IMR-90 (cell line): ENCODE results near the gene TPI1. TPM values are rescaled to one million over a fixed set of nuclear protein-coding genes. Genes with fewer than 3 reads are reported as not detected.

ENCODE experiments used
- ATAC-seq: fragments of 200-7000 bp; cut with Tn5 transposase; 2 replicates; pipeline ENCODE4 v1.9.1; 2020; ENCODE audit warnings: low read depth, mild to moderate bottlenecking, moderate library complexity
- BruUV-seq: library from RNA; stranded (reverse); fragments of 400-500 nt; replicated peaks from 2 replicates; lab custom pipeline; 2021; lab: Mats Ljungman, UMichigan
- CTCF ChIA-PET: fragments of 300-600 bp; formaldehyde crosslinking; extraction: SDS; loops from one replicate; lab custom pipeline; 2021; ENCODE audit warnings: antibody characterized with exemption; lab: Yijun Ruan, JAX
- POLR2A ChIA-PET: fragments of 300-600 bp; sonication (Branson Sonifier 250); formaldehyde crosslinking; loops from one replicate; lab custom pipeline; 2022; ENCODE audit warnings: antibody characterized with exemption; ENCODE audit not compliant: unreplicated experiment; lab: Charles Lee
- DNase-seq: peaks from one replicate; pipeline ENCODE4 v3.0.0; 2013
- H2AFZ ChIP-seq: replicated peaks from 2 replicates; pipeline ENCODE3; 2013; ENCODE audit warnings: low read length, mild to moderate bottlenecking; ENCODE audit not compliant: poor library complexity
- H2AK5ac ChIP-seq: 2 replicates; pipeline ENCODE4 v1.6.1; 2013; ENCODE audit warnings: low read depth, low read length, inconsistent platforms
- H2AK9ac ChIP-seq: replicated peaks from 2 replicates; pipeline ENCODE3; 2013; ENCODE audit warnings: mild to moderate bottlenecking, low read depth, low read length, moderate library complexity; ENCODE audit not compliant: poor library complexity
- H2BK120ac ChIP-seq: 2 replicates; pipeline ENCODE4 v1.6.1; 2013; ENCODE audit warnings: low read depth, low read length, inconsistent platforms
- H2BK15ac ChIP-seq: 3 replicates; pipeline ENCODE4 v1.6.1; 2013; ENCODE audit warnings: low read depth, low read length, inconsistent platforms
- H2BK20ac ChIP-seq: 2 replicates; pipeline ENCODE4 v1.6.1; 2013; ENCODE audit warnings: low read depth, mild to moderate bottlenecking, inconsistent platforms, low read length, moderate library complexity
- H2BK5ac ChIP-seq: 2 replicates; pipeline ENCODE4 v1.6.1; 2013; ENCODE audit warnings: mild to moderate bottlenecking, low read depth, low read length, inconsistent platforms; ENCODE audit not compliant: poor library complexity, severe bottlenecking
- H3K14ac ChIP-seq: replicated peaks from 2 replicates; pipeline ENCODE4 v1.6.1; 2013; ENCODE audit warnings: low read depth, low read length, inconsistent platforms
- H3K18ac ChIP-seq: 2 replicates; pipeline ENCODE4 v1.6.1; 2013; ENCODE audit warnings: low read depth, low read length, control low read depth
- H3K23ac ChIP-seq: 2 replicates; pipeline ENCODE4 v1.6.1; 2013; ENCODE audit warnings: low read depth, low read length, inconsistent platforms
- H3K27ac ChIP-seq: 2 replicates; pipeline ENCODE4 v1.5.1; 2013; ENCODE audit warnings: mild to moderate bottlenecking, control low read depth, low read length; ENCODE audit not compliant: insufficient read depth
- H3K27me3 ChIP-seq: 2 replicates; pipeline ENCODE4 v1.6.1; 2013; ENCODE audit warnings: low read length; ENCODE audit not compliant: control insufficient read depth, insufficient read depth
- H3K36me3 ChIP-seq: 2 replicates; pipeline ENCODE4 v1.6.1; 2013; ENCODE audit warnings: low read length, mixed read lengths; ENCODE audit not compliant: control insufficient read depth, insufficient read depth
- H3K4ac ChIP-seq: 2 replicates; pipeline ENCODE4 v1.6.1; 2013; ENCODE audit warnings: low read depth, low read length, inconsistent platforms
- H3K4me1 ChIP-seq: 2 replicates; pipeline ENCODE4 v1.6.1; 2013; ENCODE audit warnings: low read length, mixed read lengths; ENCODE audit not compliant: control insufficient read depth, insufficient read depth
- H3K4me2 ChIP-seq: 2 replicates; pipeline ENCODE4 v1.6.1; 2013; ENCODE audit warnings: low read depth, mild to moderate bottlenecking, control low read depth, low read length, moderate library complexity
- H3K4me3 ChIP-seq: 2 replicates; pipeline ENCODE4 v1.5.1; 2013; ENCODE audit warnings: low read depth, mild to moderate bottlenecking, control low read depth, low read length, moderate library complexity; ENCODE audit not compliant: insufficient read depth
- H3K56ac ChIP-seq: 2 replicates; pipeline ENCODE4 v1.6.1; 2013; ENCODE audit warnings: low read length, inconsistent platforms; ENCODE audit not compliant: insufficient read depth; ENCODE audit errors: extremely low read depth
- H3K79me1 ChIP-seq, 2 experiments: 2 replicates each; pipeline ENCODE4 v1.6.1; 2013; ENCODE audit warnings: low read length in 2 of 2, inconsistent platforms in 1 of 2, low read depth in 1 of 2
- H3K9ac ChIP-seq: 2 replicates; pipeline ENCODE4 v1.6.1; 2013; ENCODE audit warnings: low read depth, low read length, control low read depth
- H3K9me1 ChIP-seq: 2 replicates; pipeline ENCODE4 v1.6.1; 2013; ENCODE audit warnings: low read length, inconsistent platforms; ENCODE audit not compliant: insufficient read depth
- H3K9me3 ChIP-seq: 2 replicates; pipeline ENCODE4 v1.6.1; 2013; ENCODE audit warnings: low read length; ENCODE audit not compliant: control insufficient read depth, insufficient read depth
- H4K20me1 ChIP-seq: 2 replicates; pipeline ENCODE4 v1.6.1; 2013; ENCODE audit warnings: low read length, inconsistent platforms; ENCODE audit not compliant: insufficient read depth
- H4K5ac ChIP-seq: 2 replicates; pipeline ENCODE4 v1.6.1; 2013; ENCODE audit warnings: mild to moderate bottlenecking, low read depth, low read length, control low read depth
- H4K8ac ChIP-seq, 2 experiments: 2 replicates each; pipeline ENCODE4 v1.6.1; 2013; ENCODE audit warnings: low read depth in 2 of 2, low read length in 2 of 2, control low read depth in 1 of 2, inconsistent platforms in 1 of 2
- H4K91ac ChIP-seq: 2 replicates; pipeline ENCODE4 v1.6.1; 2013; ENCODE audit warnings: low read depth, low read length, inconsistent platforms; ENCODE audit not compliant: insufficient read depth
- BHLHE40 ChIP-seq: fragments of 150-350 bp; IDR thresholded peaks from 2 replicates; pipeline ENCODE4 v1.6.1; 2016; ENCODE audit warnings: mild to moderate bottlenecking, low read depth, low read length
- CEBPB ChIP-seq: IDR thresholded peaks from 2 replicates; pipeline ENCODE4 v1.6.1; 2012; ENCODE audit warnings: low read depth, low read length, improper control_type of control experiment
- CTCF ChIP-seq: conservative IDR thresholded peaks from 2 replicates; pipeline ENCODE4 v1.5.1; 2012; ENCODE audit warnings: mild to moderate bottlenecking, low read depth, low read length, improper control_type of control experiment
- ELK1 ChIP-seq: fragments of 150-350 bp; IDR thresholded peaks from 2 replicates; pipeline ENCODE4 v1.6.1; 2016; ENCODE audit warnings: low read depth, mild to moderate bottlenecking, low read length, moderate library complexity, borderline replicate concordance
- POLR2A ChIP-seq: IDR thresholded peaks from 2 replicates; pipeline ENCODE4 v1.6.1; 2012; ENCODE audit warnings: mild to moderate bottlenecking, low read depth, low read length
- RAD21 ChIP-seq: IDR thresholded peaks from 2 replicates; pipeline ENCODE4 v1.6.1; 2012; ENCODE audit warnings: low read length, improper control_type of control experiment
- RFX5 ChIP-seq: IDR thresholded peaks from 2 replicates; pipeline ENCODE4 v1.8.0; 2012; ENCODE audit warnings: low read depth, mild to moderate bottlenecking, low read length, moderate library complexity
- WGBS, 2 experiments: methylation state at CpG; one replicate each; pipeline versions ENCODE4 v1.1.5 to v1.1.7; 2013; ENCODE audit warnings: missing lambda C conversion rate in 2 of 2; ENCODE audit not compliant: insufficient read length in 1 of 2; ENCODE audit errors: extremely low coverage in 2 of 2; 5-methylcytosine and 5-hydroxymethylcytosine counted together
- dilution Hi-C: fragments of 300-500 bp; cut with HindIII; formaldehyde crosslinking; loops from one replicate; pipeline ENCODE4 v1.14.3; 2018; ENCODE audit warnings: low sequenced_read_pairs; ENCODE audit not compliant: unreplicated experiment
- in situ Hi-C: fragments of 300-500 bp; cut with MboI; formaldehyde crosslinking; loops from 3 replicates; pipeline ENCODE4 v1.14.3; 2019; ENCODE audit warnings: low sequenced_read_pairs, inconsistent platforms, mixed read lengths
- intact Hi-C: fragments of 100-400 bp; cut with micrococcal nuclease; formaldehyde crosslinking; loops from 2 replicates; pipeline ENCODE4 v1.10.0; 2022
- polyA plus RNA-seq, 3 experiments: library from polyadenylated mRNA; depleted of rRNA; stranded (reverse); fragments of >200 nt; gene quantifications; 2 replicates each; pipeline ENCODE4 v1.2.3, GENCODE V29; 2012; ENCODE audit warnings: low replicate concordance in 1 of 3
- total RNA-seq: library from RNA; depleted of rRNA; stranded (reverse); fragments of >200 nt; gene quantifications from 2 replicates; pipeline ENCODE4 v1.2.3, GENCODE V29; 2012

Gene TPI1
- total and polyA plus RNA-seq, 2 of the 4 experiments (the other 2 are of a cell fraction): 1,995 to 2,176 TPM

DNA sequence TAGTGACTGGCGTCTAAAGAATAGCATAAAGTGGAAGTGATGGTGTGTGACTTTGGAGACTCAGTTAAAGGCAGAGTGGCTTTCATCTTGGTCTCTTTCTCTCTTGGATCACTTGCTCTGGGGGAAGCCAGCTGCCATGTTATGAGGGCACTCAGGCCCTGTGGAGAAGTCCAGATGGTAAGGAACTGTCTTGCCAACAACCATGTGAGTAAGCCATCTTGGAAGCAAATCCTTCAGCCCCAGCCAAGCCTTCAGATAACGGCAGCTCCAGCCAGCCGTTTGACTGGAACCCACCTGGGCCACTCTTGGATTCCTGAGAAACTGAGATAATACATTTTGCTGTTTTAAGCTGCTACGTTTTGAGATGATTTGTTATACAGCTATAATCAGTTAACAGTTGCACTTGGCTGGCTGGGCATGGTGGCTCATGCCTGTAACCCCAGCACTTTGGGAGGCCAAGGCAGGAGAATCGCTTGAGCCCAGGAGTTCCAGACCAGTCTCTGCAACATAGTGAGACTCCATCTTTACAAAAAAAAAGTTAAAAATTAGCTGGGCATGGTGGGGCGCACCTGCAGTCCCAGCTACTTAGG lies 29.6 kb downstream of the TPI1 start:
- no peaks in the 10 kb centered on the region for H3K9me1 ChIP-seq
- H3K36me3 ChIP-seq: no peaks in the 10 kb centered on the region
- H4K91ac ChIP-seq: peak overlapping the region; percentile 23; the same call in 1 of the 2 replicates
- H3K27ac ChIP-seq: no peak overlapping the region
- DNase-seq (no peak), ATAC-seq (no peak)
- H2AK5ac ChIP-seq: no peak overlapping the region
- no peak for TF ChIP-seq CTCF
- TF ChIP-seq BHLHE40: no peak
- no peak for TF ChIP-seq RFX5
- TF ChIP-seq POLR2A: no peak
- TF ChIP-seq ELK1: no peak
- no peak for TF ChIP-seq CEBPB
- TF ChIP-seq RAD21: no peak
- peak overlapping the region; percentile 47 for H2AFZ ChIP-seq
- no peak overlapping the region for H3K4me3 ChIP-seq
- no peak overlapping the region for H3K9ac ChIP-seq
- H3K14ac ChIP-seq: no peak overlapping the region
- peak overlapping the region; percentile 36 for H2BK5ac ChIP-seq
- no peak overlapping the region for H4K8ac ChIP-seq
- H2BK15ac ChIP-seq: peak overlapping the region; percentile 38; the same call in 1 of the 3 replicates
- H3K9me3 ChIP-seq: no peaks in the 10 kb centered on the region
- BruUV-seq: no TSS peak
- ChIA-PET POLR2A (no interaction called here), CTCF (interaction anchor here (0.7 kb wide), 1 partner anchor 24 kb away, joined by 5 read pairs; the partner anchor contains the start of gene SPSB2)
- no peaks in the 10 kb centered on the region for H4K20me1 ChIP-seq
- H3K4me2 ChIP-seq: peak overlapping the region; percentile 52; the same call in 1 of the 2 replicates
- no peak overlapping the region for H4K5ac ChIP-seq
- H3K79me1 ChIP-seq: 0 out of 4 replicates have a peak, but pooled peaks cover 0 to 9% of the 10 kb centered on the region in 2 experiments
- H2BK120ac ChIP-seq: no peak overlapping the region
- no peaks in the 10 kb centered on the region for H3K27me3 ChIP-seq
- H3K4me1 ChIP-seq: peaks cover 3% of the 10 kb centered on the region
- dilution Hi-C loops: no loop called here
- no peak overlapping the region for H3K56ac ChIP-seq
- H2AK9ac ChIP-seq: no peak overlapping the region
- H2BK20ac ChIP-seq: 0 out of 2 replicates have a peak overlapping the region, but pooled peaks have one; percentile 26
- 80% methylated on average over 1 of the region's 6 CpGs; no CpG with 5 or more reads in 1 of the 2 experiments for WGBS, 2 experiments
- intact Hi-C loops: no loop called here
- peak overlapping the region; percentile 24; the same call in 1 of the 2 replicates for H3K4ac ChIP-seq
- H3K18ac ChIP-seq: no peak overlapping the region
- in situ Hi-C loops: no loop called here
- no peak overlapping the region for H3K23ac ChIP-seq
